ENCODE results near the gene C2orf68.

GRCh38 chr2:85647823-85648526, 36.1 kb upstream of the C2orf68 start:
- no peak for TF ChIP-seq CTCF (optimal IDR thresholded peaks at IDR 0.05 in 1 of 3, IDR thresholded peaks at IDR 0.05 in 1 of 3, conservative IDR thresholded peaks at IDR 0.05 in 1 of 3; ENCODE audit: extremely low read depth in 1 of 3, insufficient read depth in 2 of 3, low read length in 3 of 3)
- no peak for TF ChIP-seq EZH2 (IDR thresholded peaks at IDR 0.05; ENCODE audit: low read length)

All from keratinocyte (primary cell).